HL-60/S4 (cell line): Measurements from ENCODE around the gene ERH.

ENCODE experiments used
- in situ Hi-C: fragments of 300-500 bp; cut with MboI; formaldehyde crosslinking; loops from 2 replicates; pipeline ENCODE4 v1.14.3; 2022; ENCODE audit warnings: low sequenced_read_pairs

The ERH gene

GRCh38 chr14:69331206-69331605 is 66.9 kb downstream of the ERH start:
- in situ Hi-C loops = no loop called here
